GM19324 (cell line): Measurements from ENCODE around the gene KBTBD7.
"Not testable (repeated sequence)": the region's sequence is repeated elsewhere in the genome, so short reads cannot be mapped to it uniquely, and the experiment has no call there.

Experiments used
- ATAC-seq: cut with Tn5 transposase; IDR thresholded peaks from one replicate; pipeline ENCODE4 v1.9.1; 2021; ENCODE audit warnings: mild to moderate bottlenecking, moderate library complexity; ENCODE audit not compliant: unreplicated experiment, low FRiP score

Gene KBTBD7

GRCh38 chr13:41199526-41199925, 5.2 kb upstream of the KBTBD7 start:
- peak; percentile 80 for ATAC-seq

DNA sequence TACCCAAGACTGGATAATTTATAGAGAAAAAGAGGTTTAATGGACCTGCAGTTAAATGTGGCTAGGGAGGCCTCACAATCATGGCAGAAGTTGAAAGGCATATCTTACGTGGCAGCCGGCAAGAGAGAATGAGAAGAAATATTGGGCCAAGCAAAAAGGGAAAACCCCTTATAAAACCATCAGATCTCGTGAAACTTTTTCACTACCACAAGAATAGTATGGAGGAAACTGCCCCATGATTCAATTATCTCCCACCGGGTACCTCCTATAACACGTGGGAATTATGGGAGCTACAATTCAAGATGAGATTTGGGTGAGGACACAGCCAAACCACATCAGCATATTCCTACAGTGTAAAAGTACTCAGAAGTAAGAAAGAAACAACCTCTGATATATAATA, 4.7 kb upstream of the KBTBD7 start:
- no peak for ATAC-seq

- ATAC-seq, result no peak
These were observed 2.3 kb upstream of the KBTBD7 start for GRCh38 chr13:41196620-41197019.

DNA sequence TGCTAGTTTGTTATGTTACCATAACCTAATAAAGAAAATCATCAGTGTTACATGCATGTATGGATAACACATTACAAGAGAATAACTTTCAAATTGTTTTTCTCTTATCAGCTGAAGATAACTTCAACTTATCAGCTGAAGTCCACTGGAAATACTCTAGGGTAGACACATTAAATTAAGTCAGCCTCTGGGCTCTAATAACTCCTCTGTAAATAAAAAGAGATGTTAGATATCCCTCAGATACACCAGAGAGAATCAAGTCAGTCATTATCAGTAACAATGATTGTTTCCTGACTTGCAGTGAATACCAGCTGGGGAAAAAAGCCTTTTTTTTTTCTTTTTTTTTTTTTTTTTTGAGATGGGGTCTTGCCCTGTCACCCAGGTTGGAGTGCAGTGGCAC, 1.6 kb upstream of the KBTBD7 start:
- ATAC-seq, result no peak

DNA sequence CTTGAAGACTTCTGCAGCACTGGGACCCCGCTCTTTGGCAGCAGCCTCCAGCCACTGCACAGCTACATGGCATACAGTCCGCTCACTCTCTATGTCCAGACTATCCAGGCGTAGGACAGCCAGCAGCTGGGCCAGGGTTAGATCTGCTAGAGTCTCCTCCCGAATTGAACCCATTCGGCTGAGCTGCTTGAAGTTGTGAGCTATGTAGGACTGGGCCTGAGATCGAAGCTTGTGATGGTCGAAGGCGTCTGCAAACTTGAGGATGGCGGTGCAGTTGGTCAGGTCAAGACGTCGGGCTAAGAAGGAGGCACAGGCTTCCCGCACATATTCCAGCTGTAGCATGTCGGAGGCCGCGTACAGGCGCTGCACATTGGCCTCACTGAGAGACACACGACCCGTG, 900 bp downstream of the KBTBD7 start:
- no peak for ATAC-seq

DNA sequence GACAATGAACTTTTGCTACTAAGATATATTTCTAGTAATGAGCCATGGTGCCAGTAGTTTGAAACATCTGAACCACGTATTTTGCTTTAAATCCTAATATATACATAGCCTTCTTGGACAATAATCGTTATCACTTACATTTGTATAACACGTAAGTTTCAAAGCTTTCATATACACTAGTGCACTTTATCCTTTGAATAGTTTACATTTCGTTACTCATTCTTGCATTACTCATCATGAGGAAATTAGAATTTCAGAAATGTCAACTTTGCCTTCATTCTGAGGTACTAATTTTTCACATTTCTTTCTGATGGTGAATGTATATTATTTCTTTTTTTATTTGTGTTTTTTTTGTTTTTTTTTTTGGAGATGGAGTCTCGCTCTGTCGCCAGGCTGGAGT, 5.8 kb downstream of the KBTBD7 start:
- ATAC-seq, result no peak

GRCh38 chr13:41186481-41186880, 7.9 kb downstream of the KBTBD7 start:
- ATAC-seq, result no peak

GRCh38 chr13:41182231-41182630, 12.1 kb downstream of the KBTBD7 start:
- no peak for ATAC-seq

- no peak for ATAC-seq
These were observed 14.6 kb downstream of the KBTBD7 start for GRCh38 chr13:41179593-41180250.

DNA sequence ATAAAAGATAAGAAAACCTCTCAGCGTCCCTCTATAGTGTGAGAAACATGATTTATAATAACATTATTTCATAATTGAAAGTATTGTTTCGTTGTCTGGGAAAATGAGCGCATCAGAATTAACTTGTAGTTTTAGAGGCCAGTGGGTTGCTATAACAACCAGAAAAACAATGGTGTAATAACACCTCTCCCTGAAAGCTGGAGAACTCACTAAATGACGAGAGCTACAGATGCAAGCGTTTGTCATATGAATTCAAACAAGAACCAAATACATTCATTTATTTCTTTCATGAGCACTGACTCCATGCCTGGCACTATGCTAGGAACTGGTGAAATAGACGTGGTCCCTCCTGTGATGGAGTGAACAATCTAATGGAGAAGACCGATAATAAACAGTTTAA, 16.3 kb downstream of the KBTBD7 start:
- no peak for ATAC-seq

GRCh38 chr13:41177616-41178015, 16.8 kb downstream of the KBTBD7 start:
- ATAC-seq, result no peak

DNA sequence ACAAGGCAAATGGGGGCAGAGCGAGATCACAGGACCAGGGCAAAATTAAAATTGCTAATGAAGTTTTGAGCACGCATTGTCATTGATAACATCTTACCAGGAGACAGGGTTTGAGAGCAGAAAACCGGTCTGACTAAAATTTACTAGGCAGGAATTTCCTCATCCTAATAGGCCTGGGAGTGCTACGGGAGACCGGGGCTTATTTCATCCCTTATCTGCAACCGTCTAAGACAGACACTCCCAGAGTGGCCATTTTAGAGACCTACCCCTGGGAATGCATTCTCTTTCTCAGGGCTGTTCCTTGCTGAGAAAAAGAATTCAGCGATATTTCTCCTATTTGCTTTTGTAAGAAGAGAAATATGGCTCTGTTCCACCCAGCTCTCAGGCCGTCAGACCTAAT, 18.8 kb downstream of the KBTBD7 start:
- ATAC-seq, result not testable (repeated sequence)

DNA sequence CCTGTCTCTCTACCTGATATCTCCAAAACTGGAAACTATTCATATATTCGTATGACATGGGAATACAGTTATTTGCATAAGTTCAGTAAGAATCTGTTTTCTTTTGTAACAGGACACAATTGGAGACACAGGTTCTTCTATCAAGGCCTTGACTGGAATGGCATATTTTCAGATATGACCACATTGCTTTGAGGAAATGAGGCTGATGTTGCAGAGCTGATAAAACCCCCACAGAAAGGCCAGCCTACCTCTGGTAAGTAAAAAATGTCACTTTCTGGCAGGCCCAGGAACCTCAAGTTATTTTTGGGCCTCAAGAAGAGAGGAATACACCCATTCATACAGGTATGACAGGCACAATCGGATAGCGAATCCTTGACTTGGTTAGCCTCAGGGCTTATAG, 32.2 kb downstream of the KBTBD7 start:
- no peak for ATAC-seq

DNA sequence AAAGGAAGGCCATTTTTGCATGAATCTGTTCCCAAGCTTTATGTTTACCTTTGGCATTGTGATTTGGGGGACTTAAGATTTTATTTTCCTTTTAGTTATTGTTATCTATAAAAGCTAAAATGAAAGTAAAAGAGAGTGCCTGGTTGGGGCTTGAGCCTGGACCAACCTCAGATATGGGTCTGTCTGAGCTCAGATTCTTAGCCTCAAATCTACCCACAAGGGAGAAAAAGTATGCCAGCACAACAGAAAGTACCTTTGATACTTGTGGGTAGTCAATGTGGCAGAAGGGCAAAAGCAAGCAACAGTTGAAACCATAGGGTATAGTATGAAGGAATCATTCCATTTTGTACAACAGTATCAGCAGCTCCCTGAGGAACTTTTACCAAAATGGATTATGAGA, 35.2 kb downstream of the KBTBD7 start:
- no peak for ATAC-seq

- ATAC-seq, result no peak
These were observed 37.2 kb downstream of the KBTBD7 start for GRCh38 chr13:41157048-41157717.

DNA sequence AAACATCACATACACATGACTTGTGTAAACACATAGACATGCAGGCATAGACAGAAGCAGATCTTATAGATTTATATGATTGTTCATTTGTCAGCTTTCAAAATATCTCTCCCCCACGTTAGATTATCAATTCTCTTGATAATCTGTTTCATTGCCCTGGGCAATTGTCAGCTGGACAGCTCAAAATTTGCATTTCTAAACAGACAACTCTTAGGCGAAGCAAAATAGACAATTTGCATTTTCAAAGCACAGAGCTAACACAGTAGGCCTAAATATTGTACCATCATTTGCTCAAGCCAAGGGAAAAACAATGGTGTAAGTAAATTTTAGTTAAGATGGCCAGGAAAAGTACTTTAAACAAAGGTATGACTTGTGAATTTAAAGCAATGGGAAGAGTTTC, 37.7 kb downstream of the KBTBD7 start:
- no peak for ATAC-seq

DNA sequence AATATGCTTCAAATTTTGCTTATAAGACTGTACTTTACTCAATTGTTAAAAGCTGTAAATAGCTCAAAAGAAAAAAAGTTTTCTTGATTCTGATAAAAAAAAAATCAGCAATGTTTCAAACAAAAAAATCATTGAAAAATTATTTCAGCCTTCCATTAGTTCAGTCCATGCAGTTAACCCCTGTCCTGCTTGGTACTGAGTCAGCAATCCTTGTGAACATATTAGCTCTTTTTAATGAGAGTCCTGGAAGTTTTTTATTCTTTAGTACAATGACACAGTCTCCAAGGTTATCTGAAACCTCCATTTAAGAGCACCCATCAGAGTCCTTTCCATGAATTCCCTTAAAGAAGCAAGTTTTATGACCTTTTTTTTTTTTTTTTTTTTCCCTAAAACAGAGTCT, 40.3 kb downstream of the KBTBD7 start:
- no peak for ATAC-seq

DNA sequence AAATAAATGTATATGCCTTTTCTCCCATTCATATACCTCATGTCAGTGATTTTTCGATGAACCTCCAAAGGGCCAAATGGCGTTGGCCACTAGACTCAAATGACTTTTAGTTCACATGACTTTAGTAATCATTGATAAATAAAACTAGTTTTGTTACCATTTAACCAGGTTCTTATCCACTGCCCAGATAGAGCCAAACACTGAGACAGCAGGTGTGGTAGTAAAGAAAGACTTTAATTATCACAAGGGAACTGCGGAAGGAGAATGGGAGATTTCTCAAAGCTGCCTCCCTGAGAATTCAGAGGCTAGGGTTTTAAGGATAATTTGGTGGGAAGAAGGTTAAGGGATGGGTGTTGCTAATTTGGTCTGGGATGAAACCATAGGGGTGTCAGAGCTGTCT, 42.4 kb downstream of the KBTBD7 start:
- no peak for ATAC-seq

GRCh38 chr13:41150058-41150457, 44.3 kb downstream of the KBTBD7 start:
- no peak for ATAC-seq

DNA sequence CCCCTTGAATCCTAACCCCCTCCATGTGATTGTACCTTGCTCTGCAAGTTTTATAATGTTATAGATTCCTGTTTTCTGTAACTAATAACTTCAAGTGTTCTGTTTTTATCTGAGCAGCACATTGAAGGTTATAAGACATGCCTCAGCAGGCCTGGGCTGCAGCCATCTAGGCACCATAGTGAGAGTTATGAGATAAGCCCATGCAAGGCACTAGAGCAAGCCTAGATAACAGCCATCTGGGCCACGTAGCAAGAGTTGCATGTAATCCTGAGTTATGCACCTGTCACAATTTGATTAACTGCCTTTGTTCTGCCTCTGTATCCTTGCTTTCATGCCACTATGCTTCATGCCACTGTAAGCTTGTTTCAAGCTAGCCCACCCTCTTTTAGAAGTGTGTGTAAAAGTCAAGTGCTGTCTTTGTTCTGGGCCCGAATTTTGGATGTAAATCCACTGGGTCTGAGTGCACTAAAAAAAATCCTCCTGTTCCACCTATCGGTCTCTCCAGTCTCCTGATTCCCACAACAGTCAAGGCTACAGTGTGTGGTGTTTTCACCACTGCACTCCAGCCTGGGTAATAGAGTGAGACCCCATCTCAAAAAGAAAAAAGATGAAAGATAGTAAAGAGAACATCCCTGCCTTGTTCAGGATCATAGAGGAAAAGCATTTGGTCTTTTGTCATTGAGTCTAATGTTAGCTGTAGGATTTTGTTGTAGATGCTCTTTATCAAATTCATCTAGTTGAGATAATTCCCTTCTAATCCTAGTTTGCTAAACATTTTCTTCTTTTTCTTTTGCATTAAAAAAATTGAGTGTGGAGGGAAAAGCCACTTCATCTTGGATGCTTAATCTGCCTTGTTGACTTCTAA, 45.7 kb downstream of the KBTBD7 start:
- ATAC-seq, result no peak

DNA sequence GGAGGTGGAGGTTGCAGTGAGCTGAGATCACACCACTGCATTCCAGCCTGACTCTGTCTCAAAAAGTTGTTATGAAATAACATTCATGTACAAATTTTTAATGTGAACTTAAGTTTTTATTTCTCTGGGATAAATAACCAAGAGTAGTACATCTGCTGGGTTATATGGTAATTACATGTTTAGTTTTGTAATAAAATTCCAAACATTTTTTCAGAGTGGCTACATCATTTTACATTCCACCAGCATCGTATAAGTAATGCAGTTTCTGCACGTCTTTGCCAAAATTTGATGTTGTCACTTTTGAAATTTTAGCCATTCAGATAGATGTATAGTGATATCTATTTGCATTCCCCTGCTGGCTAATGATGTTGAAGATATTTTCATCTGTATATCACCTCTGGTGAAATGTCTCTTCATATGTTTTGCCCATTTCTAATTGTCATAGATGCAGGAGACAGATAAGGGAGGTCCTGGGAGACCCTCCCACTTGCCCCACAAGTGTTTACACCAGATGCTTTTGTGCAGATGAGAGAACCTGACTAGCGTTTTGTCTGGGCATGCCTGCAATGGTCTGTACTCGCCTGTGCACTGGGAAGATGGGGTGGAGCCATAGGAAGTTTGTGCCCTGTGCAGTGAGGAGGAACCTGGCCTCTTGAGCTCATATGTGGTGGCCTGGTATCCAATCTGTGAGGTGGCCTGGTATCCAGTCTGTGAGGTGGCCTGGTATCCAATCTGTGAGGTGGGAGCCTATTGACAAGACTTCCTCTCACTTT, 49.0 kb downstream of the KBTBD7 start:
- no peak for ATAC-seq
